ENCODE results near the gene WFIKKN2. TPM values are rescaled to one million over a fixed set of nuclear protein-coding genes. Genes with fewer than 3 reads are reported as not detected.

The WFIKKN2 gene
- total RNA-seq, 1 donor from 2014 or later = not detected

DNA sequence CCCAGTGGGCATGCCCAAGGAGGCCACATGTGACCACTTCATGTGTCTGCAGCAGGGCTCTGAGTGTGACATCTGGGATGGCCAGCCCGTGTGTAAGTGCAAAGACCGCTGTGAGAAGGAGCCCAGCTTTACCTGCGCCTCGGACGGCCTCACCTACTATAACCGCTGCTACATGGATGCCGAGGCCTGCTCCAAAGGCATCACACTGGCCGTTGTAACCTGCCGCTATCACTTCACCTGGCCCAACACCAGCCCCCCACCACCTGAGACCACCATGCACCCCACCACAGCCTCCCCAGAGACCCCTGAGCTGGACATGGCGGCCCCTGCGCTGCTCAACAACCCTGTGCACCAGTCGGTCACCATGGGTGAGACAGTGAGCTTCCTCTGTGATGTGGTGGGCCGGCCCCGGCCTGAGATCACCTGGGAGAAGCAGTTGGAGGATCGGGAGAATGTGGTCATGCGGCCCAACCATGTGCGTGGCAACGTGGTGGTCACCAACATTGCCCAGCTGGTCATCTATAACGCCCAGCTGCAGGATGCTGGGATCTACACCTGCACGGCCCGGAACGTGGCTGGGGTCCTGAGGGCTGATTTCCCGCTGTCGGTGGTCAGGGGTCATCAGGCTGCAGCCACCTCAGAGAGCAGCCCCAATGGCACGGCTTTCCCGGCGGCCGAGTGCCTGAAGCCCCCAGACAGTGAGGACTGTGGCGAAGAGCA, 4.4 kb downstream of the WFIKKN2 start:
- H3K27me3 ChIP-seq (ENCODE audit: control insufficient read depth, insufficient read depth, low read length) = peaks cover 17% of the 10 kb centered on the region
- no peak for DNase-seq (ENCODE audit: low read depth)
- TF ChIP-seq, protein P1, sequence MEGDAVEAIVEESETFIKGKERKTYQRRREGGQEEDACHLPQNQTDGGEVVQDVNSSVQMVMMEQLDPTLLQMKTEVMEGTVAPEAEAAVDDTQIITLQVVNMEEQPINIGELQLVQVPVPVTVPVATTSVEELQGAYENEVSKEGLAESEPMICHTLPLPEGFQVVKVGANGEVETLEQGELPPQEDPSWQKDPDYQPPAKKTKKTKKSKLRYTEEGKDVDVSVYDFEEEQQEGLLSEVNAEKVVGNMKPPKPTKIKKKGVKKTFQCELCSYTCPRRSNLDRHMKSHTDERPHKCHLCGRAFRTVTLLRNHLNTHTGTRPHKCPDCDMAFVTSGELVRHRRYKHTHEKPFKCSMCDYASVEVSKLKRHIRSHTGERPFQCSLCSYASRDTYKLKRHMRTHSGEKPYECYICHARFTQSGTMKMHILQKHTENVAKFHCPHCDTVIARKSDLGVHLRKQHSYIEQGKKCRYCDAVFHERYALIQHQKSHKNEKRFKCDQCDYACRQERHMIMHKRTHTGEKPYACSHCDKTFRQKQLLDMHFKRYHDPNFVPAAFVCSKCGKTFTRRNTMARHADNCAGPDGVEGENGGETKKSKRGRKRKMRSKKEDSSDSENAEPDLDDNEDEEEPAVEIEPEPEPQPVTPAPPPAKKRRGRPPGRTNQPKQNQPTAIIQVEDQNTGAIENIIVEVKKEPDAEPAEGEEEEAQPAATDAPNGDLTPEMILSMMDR (IDR thresholded peaks at IDR 0.05; ENCODE audit: insufficient read depth, low read length, poor library complexity, severe bottlenecking) = no peak
- H3K36me3 ChIP-seq (ENCODE audit: control insufficient read depth, insufficient read depth, low read length) = no peaks in the 10 kb centered on the region
- H3K4me3 ChIP-seq (ENCODE audit: low read depth, low read length) = no peak overlapping the region

DNA sequence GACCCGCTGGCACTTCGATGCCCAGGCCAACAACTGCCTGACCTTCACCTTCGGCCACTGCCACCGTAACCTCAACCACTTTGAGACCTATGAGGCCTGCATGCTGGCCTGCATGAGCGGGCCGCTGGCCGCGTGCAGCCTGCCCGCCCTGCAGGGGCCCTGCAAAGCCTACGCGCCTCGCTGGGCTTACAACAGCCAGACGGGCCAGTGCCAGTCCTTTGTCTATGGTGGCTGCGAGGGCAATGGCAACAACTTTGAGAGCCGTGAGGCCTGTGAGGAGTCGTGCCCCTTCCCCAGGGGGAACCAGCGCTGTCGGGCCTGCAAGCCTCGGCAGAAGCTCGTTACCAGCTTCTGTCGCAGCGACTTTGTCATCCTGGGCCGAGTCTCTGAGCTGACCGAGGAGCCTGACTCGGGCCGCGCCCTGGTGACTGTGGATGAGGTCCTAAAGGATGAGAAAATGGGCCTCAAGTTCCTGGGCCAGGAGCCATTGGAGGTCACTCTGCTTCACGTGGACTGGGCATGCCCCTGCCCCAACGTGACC, 5.0 kb downstream of the WFIKKN2 start:
- no peak overlapping the region for H3K4me3 ChIP-seq (ENCODE audit: low read depth, low read length)
- TF ChIP-seq, protein P1 (IDR thresholded peaks at IDR 0.05; ENCODE audit: insufficient read depth, low read length, poor library complexity, severe bottlenecking) = no peak
- peaks cover 15% of the 10 kb centered on the region for H3K27me3 ChIP-seq (ENCODE audit: control insufficient read depth, insufficient read depth, low read length)
- no peaks in the 10 kb centered on the region for H3K36me3 ChIP-seq (ENCODE audit: control insufficient read depth, insufficient read depth, low read length)
- DNase-seq (ENCODE audit: low read depth) = no peak

DNA sequence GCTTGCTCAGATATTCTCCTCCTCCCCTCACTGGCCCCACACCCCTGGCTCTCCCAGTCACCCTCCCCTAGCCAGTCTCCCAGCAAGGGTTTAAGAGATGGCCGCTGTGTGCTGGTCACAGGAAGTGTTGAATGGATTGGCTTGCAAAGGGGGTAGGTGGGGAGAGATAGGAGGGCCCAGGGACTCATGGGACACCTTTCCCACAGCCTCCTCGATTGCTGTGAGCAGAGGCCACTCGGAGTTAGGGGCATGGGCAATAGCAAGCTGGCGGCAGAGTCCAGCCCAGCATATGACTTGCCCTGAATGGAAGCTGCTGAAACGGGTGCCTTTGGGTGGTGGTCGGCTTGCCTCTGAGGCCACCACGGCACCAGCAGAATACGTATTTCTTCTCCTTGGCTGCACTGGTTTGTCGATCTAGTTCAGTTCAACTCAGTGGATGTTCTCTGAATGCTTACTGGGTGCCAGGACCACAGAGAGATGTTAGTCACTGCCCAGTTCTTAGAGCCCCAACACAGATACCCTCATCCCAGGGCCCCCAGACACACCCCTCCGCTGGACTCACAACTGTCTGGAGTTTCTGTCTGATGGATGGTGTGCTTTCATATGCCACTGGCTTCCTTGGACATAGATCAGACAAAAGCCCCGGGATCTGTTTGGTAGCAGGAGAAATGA, 6.0 kb downstream of the WFIKKN2 start:
- TF ChIP-seq, protein P1 (IDR thresholded peaks at IDR 0.05; ENCODE audit: insufficient read depth, low read length, poor library complexity, severe bottlenecking) = no peak
- Histone ChIP-seq H3K27me3 (ENCODE audit: control insufficient read depth, insufficient read depth, low read length) (peaks cover 6% of the 10 kb centered on the region), H3K4me3 (ENCODE audit: low read depth, low read length) (no peak overlapping the region), H3K36me3 (ENCODE audit: control insufficient read depth, insufficient read depth, low read length) (no peaks in the 10 kb centered on the region)
- no peak for DNase-seq (ENCODE audit: low read depth)

DNA sequence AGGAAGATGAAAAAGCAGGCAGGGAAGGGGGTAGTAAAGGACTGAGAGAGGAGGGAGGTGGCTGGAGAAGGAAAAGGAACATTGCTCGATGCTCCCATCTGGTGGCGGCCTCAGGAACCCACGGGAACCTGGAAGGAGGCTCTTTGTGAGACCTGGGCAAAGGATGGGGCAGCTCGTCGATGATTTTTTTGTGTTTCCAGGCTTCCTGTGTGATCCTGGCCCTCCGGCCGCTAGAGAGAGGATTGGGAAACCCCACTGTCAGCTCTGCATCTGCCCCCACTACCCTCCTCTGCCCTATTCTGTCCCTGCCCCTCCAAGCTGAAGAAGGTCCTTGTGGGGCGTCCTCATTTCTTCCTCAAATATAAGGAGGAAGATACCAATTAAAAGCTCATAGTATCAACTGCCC, 6.6 kb downstream of the WFIKKN2 start:
- no peaks in the 10 kb centered on the region for H3K36me3 ChIP-seq (ENCODE audit: control insufficient read depth, insufficient read depth, low read length)
- DNase-seq (ENCODE audit: low read depth) = no peak
- no peak overlapping the region for H3K4me3 ChIP-seq (ENCODE audit: low read depth, low read length)
- TF ChIP-seq, protein P1 (IDR thresholded peaks at IDR 0.05; ENCODE audit: insufficient read depth, low read length, poor library complexity, severe bottlenecking) = peak; percentile 84
- H3K27me3 ChIP-seq (ENCODE audit: control insufficient read depth, insufficient read depth, low read length) = peaks cover 4% of the 10 kb centered on the region

DNA sequence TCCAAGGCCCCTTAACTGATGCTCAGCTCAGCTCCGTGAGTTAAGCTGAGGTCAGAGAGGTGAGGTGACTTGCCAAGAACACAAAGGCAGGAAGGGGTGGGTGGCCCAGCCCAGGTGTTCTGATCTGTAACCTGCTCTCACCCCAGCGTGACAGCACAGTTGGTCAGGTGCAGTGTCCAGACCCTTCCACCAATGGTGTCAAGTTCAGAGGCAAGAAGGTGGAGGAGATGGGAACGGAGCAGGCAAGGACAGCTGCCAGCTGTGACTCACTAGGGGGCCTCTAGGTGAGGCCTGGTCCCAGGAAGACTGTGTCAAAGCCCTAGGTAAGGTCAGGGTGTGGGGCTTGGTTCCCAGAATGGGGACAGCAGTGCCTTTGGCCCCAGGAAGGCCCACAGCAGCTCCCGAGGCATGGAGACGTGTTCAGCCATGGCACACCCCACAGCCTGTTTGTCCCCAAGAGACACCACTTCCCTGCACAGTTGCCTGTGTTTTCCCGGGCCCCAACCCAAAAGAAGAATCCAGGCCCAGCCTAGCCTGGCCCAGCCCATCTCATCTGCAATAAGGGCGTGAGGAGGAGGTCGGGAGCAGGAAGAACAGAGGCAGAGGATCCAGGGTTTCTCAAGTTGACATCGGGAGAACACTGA, 7.2 kb downstream of the WFIKKN2 start:
- no peaks in the 10 kb centered on the region for H3K27me3 ChIP-seq (ENCODE audit: control insufficient read depth, insufficient read depth, low read length)
- no peak for DNase-seq (ENCODE audit: low read depth)
- no peaks in the 10 kb centered on the region for H3K36me3 ChIP-seq (ENCODE audit: control insufficient read depth, insufficient read depth, low read length)
- TF ChIP-seq, protein P1 (IDR thresholded peaks at IDR 0.05; ENCODE audit: insufficient read depth, low read length, poor library complexity, severe bottlenecking) = no peak
- H3K4me3 ChIP-seq (ENCODE audit: low read depth, low read length) = no peak overlapping the region

Data from kidney epithelial cell (primary cell).